ENCODE data around the gene IGSF3.

IGSF3 gene

DNA sequence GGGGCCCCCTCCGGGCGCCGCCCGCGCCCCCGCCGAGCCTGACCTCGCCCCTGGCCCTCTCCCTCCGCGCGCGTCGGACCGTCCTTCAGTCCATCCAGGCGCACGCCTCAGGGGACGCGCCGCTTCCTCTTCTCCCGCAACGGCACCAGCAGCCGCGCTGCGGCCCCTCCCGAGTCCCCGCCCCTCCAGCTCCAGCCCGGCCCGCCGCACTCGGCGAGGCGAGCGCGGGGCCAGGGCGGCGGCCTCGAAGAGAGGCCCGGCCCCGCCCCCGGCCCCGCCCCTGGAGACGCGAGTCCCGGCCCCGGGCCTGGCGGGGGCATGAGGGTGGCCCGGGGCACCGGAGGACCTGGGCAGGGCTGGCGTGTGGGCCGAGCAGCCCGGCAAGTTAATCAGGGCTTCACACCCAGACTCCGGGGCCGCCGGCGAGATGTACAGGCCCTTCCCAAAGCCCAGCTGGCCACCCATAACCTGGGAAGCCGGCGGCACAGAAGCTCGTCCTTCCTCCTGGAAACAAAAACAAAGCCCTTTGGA, at the start of gene IGSF3:
Gene IGSF3 (minus strand): TSS at position 159 of the 531 bp plus-strand sequence. CDS start 1,407 bp downstream, outside the sequence.
- DNase-seq (ENCODE audit: low spot score) = peak; percentile 67

DNA sequence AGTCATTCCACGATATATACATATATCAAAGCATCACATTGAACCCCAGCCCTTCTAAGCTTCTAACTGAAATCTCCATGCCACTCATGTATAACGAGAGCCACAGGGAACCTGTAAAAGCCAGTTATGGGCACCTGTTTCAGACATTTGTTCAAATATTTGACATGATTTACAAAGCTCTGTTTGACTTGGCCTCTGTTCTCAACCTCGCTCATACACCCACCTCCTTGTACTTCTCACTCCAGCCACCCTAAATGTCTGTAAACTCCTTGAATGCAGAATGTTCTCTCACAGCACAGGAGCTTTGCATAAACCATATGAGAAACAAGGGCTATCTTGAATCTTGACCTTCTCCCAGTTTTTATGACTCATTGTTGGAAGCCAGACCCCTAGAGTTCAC, 49.8 kb upstream of the IGSF3 start:
- DNase-seq (ENCODE audit: low spot score) = no peak

GRCh38 chr1:116716391-116716790, 48.9 kb upstream of the IGSF3 start:
- DNase-seq (ENCODE audit: low spot score) = no peak

GRCh38 chr1:116713474-116713873, 45.9 kb upstream of the IGSF3 start:
- DNase-seq (ENCODE audit: low spot score) = no peak

GRCh38 chr1:116712510-116712909, 45.0 kb upstream of the IGSF3 start:
- DNase-seq (ENCODE audit: low spot score) = no peak

DNA sequence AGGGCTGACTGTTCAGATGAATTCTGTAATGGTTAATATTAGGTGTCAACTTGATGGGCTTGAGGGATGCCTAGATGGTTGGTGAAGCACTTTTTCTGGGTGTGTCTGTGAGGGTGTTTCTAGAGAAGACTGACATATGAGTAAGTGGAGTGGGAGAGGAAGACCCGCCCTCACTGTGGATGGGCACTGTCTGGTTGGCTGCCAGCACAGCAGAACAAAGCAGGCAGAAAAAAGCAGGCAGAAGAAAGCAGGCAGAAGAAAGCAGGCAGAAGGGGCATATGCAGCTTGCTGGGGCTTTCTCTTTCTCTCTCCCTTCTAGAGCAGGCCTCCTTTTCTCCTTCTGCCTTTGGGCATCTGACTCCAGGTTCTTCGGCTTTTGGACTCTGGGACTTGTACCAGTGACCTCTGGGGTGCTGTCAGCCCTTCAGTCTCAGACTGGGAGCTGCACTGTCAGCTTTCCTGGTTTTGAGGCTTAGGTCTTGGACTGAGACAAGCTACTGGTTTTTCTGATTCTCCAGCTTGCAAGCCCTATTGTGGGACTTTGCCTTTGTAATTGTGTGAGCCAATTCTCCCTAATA, 43.8 kb upstream of the IGSF3 start:
- no peak for DNase-seq (ENCODE audit: low spot score)

DNA sequence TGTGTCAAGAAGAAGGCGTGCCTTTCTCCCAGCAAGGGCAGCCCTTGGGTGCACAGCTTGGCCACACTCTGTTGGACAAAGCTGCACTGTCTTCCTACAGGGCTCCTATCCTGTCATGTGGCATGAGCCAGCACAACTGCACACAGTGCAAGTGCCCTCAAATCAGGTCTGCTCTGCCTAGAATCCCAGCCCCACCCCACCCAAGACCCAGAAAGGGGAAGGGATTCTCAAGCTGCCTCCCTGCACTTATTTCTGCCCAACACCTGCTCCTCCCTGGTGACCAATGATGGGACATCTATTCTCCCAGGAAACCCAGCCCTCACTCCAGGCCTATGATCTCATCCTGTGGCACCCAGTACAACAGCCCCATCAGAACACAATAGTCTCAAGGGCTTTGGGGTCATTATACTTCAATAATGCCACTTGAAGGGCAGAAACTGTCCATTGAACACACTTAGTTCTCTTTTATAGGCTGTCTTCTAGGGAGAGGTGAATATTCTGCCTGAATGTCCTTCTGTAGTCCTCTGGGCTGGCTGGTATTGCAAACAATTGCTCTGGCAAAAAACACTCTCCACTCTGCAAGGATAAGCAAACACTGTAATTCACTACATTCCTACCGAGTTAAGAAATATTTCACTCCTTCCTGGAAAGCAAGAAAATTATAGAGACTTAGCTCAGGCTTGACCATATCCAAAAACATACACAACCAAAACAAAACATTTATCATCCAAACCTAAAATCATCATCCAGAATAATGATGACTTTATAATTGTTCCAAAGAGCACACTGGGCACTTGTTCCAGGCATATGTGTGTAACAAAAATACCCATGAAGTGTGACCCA, 43.1 kb upstream of the IGSF3 start:
- no peak for DNase-seq (ENCODE audit: low spot score)

- no peak for DNase-seq (ENCODE audit: low spot score)
These were observed 42.2 kb upstream of the IGSF3 start for GRCh38 chr1:116709666-116710167.

- no peak for DNase-seq (ENCODE audit: low spot score)
These were observed 40.8 kb upstream of the IGSF3 start for GRCh38 chr1:116708255-116708900.

GRCh38 chr1:116706841-116707240, 39.3 kb upstream of the IGSF3 start:
- no peak for DNase-seq (ENCODE audit: low spot score)

DNA sequence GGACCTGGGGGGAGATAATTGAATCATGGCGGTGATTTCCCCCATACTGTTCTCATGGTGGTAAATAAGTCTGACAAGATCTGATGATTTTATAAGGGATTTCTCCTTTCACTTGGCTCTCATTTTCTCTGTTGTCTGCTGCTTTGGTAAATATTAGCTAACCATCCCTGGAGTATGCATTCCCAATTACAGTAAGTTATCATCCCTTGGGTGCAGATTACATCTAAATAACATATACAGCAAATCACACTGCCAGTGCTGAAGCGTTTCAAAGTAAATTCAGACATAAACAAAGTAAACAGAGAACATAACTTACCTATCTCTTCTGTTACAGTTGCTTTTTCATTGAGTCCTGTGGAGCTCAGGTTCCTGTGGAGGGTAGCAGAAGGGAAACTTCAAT, 38.6 kb upstream of the IGSF3 start:
- no peak for DNase-seq (ENCODE audit: low spot score)

DNA sequence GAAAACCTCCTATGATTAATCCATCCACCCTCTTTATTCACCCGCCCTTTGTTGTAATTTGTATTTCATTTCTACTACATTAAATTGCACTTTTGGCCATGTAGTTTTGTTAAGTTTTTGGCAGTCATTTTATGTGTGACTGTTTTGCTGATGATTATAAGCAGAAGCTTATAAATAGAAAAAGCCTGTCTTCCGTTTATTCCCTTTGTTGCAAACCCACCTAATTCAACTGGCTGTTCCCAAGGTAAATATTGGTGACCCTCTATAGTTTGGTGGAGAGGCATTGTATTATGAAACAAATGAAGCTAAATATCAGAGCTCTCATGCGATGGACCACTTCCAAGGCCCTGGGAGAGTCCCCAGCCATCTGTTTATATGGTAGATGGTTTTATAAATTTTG, 36.7 kb upstream of the IGSF3 start:
- no peak for DNase-seq (ENCODE audit: low spot score)

- no peak for DNase-seq (ENCODE audit: low spot score)
These were observed 32.1 kb upstream of the IGSF3 start for GRCh38 chr1:116699605-116700004.

DNA sequence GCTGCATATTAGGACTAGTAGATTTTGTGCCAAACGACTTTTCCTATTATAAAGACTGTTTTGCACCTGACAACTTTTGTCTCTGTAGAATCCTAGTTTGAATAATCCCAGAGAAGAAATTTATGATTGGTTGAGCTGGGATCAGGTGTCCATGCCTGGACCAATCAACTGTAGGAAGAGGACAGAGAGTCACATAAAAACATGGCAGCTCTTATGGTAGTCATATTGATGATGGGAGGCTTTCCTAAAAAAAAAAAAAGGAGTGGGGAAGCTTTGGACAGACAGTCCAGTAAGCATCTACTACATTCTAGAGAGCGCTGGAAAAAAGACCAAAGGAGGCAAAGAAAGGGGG, 30.7 kb upstream of the IGSF3 start:
- DNase-seq (ENCODE audit: low spot score) = no peak

DNA sequence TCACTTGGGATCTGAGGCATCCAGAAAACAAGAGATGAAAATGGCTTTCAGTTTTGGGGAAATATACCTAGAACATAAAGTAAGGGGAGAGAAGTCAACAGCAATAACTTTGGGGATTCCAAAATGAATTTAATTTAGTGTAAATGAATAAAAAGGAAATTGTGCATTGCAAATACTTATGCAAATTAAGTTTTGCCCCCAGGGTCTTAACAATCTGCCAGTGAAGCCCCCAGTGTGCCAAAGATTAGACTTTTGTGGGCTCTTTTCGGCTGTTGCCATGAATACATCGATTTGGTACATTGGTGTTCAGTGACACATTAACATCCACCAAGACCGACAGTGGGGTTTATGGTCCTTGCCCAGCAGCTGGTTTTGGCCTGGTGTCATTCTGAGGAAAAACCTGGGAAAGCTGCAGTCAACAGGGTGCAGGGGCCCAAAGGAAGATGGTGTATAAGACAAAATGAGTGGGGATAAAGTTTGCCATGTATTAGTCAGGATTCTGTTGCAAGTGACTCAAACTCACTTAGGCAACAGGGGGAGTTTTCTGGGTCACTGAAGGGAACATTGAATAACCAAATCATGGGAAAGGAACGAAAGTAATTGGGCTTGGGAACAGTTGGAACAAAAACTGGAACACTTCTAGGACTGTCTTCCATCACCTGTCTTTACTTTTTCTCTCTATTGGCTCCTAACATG, 30.2 kb upstream of the IGSF3 start:
- DNase-seq (ENCODE audit: low spot score) = no peak

GRCh38 chr1:116694524-116694923, 27.0 kb upstream of the IGSF3 start:
- no peak for DNase-seq (ENCODE audit: low spot score)

DNA sequence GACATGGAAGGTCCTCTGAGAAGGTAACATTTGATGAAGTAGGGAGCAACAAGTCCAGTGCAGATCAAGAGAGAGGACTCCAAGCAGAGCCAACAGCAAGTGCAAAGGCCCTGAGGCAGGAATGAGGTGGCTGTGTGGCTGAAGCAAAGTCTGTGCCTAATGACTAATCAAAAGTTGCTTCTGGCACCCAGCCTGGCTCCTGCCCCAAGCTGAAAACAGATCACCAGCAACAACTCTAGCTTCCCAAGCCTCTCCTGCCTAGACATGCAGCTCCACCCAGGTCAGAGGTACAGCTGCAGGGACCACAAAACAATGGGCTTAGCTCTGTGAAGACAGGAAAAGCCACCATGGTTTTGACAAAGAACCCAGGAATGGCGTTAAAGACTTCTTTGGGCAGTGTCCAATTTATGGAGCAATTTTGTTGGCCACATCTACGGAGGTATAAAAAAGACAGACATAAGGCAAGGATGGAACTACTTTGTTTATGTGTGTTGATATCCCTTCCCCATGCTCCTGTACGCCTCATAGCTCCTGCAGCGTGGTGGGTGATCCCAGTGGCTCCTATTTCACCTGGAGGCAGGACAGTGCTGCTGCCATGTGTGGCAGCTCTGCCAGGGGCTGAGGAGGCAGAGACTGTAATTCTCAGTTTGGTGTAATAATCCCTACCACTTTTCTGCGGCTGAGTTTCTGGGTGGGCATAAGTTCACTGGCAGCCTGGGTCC, 26.4 kb upstream of the IGSF3 start:
- no peak for DNase-seq (ENCODE audit: low spot score)

GRCh38 chr1:116692879-116693278, 25.3 kb upstream of the IGSF3 start:
- no peak for DNase-seq (ENCODE audit: low spot score)

GRCh38 chr1:116690849-116691406, 23.4 kb upstream of the IGSF3 start:
- DNase-seq (ENCODE audit: low spot score) = no peak

GRCh38 chr1:116690396-116690848, 22.9 kb upstream of the IGSF3 start:
- no peak for DNase-seq (ENCODE audit: low spot score)

DNA sequence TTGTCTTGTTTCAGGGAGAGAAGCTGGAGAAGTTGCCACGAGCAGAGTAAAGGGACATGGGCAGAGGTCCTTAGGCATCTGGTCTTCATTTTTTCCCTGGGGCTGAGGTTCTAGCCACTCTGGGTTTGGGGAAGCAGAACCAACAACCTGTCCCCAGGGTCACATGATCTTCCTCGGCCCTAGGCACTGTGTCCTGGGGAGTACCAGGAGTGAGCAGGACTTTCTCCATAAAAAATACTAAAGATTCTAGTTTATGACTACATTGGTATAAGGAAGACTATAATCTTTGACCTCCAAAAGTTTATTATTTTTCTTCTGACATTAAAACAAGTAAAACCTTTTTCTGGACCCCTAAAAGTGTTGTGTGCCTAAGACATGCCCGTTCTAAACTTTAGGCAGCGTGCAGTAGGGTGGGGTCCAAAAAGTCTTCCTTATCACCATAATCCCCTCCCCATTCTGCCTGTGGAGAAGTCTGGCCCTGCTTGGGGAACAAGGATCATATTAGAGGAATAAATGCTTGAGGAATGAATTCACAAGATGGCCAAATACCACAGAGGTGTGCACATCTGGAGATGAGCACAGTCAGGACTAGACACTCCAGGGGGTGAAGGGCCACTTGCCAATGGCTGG, 19.3 kb upstream of the IGSF3 start:
- DNase-seq (ENCODE audit: low spot score) = no peak
